ENCODE results near the gene EXOC1. TPM values are rescaled to one million over a fixed set of nuclear protein-coding genes. Genes with fewer than 3 reads are reported as not detected.
A peak's percentile ranks its signal among the peaks of the same experiment; 100 is the strongest.

EXOC1 gene
- total and polyA plus RNA-seq, 9 of the 15 experiments (the other 6 are each of a cell fraction or from before 2014, with no cell fraction given): 16.0 to 45.5 (median 26.2) TPM

DNA sequence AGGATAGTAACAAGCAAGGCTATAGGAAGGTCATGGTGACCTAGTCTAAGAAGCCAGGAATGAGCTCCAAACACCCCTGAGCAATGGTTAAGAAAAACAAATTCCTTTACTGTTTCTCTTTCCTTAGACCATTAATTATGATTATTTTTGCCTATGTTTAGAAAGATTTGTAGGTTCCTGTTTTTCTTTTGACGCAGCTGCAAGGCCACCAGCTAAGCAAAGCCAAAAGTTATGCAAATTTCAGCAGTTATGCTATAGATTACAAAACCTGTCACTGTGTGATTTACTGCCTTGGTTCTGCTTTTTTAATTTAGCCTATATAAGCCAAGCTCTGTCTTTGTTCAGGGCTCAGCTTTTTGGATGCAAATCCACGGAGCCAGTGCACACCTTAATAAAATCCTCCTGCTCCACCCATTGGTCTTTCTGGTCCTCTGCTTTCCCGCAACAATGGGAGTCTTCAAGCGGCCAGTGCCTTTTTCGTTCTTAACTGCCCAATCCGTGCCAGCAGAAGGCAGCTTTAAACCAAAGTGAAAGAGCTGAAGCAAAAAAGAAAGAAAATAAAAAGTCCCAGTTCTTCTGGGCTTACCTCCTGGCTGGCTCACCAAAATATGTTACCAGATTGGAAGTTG lies 93.9 kb downstream of the EXOC1 start (continued):
- TF ChIP-seq ZBTB26 (CRISPR knock-in tag; IDR thresholded peaks at IDR 0.05) (no peak), BCOR (IDR thresholded peaks at IDR 0.05) (no peak), HMGXB4 (CRISPR knock-in tag; IDR thresholded peaks at IDR 0.05) (no peak), JUNB (CRISPR knock-in tag; conservative IDR thresholded peaks at IDR 0.05) (no peak), CEBPB (tag; IDR thresholded peaks at IDR 0.05) (peak; percentile 28; the same call in 1 of the 2 replicates), CBX2 (IDR thresholded peaks at IDR 0.05; ENCODE audit: insufficient read depth, low read length, poor library complexity, severe bottlenecking) (no peak), BRD9 (IDR thresholded peaks at IDR 0.05; ENCODE audit: low read depth, partially characterized antibody) (no peak), KAT7 (CRISPR knock-in tag; IDR thresholded peaks at IDR 0.05; ENCODE audit: borderline replicate concordance) (no peak), ZNF212 (CRISPR knock-in tag; IDR thresholded peaks at IDR 0.05) (no peak), POLR2G (IDR thresholded peaks at IDR 0.05; ENCODE audit: low read depth, low read length) (no peak), ZNF165 (CRISPR knock-in tag; IDR thresholded peaks at IDR 0.05; ENCODE audit: borderline replicate concordance) (no peak), TCF7L2 (IDR thresholded peaks at IDR 0.05; ENCODE audit: low read depth, low read length) (0 out of 2 replicates have a peak, but pooled peaks have one; percentile 8), DDX20 (tag; IDR thresholded peaks at IDR 0.05; ENCODE audit: low read depth) (no peak), TRIM28 (IDR thresholded peaks at IDR 0.05) (no peak), IFI16 (CRISPR knock-in tag; IDR thresholded peaks at IDR 0.05) (no peak), GATA2 (CRISPR knock-in tag; IDR thresholded peaks at IDR 0.05) (no peak), ELF1 (tag; IDR thresholded peaks at IDR 0.05) (no peak), ZFP91 (CRISPR knock-in tag; IDR thresholded peaks at IDR 0.05) (no peak)
- TF ChIP-seq, protein P1, sequence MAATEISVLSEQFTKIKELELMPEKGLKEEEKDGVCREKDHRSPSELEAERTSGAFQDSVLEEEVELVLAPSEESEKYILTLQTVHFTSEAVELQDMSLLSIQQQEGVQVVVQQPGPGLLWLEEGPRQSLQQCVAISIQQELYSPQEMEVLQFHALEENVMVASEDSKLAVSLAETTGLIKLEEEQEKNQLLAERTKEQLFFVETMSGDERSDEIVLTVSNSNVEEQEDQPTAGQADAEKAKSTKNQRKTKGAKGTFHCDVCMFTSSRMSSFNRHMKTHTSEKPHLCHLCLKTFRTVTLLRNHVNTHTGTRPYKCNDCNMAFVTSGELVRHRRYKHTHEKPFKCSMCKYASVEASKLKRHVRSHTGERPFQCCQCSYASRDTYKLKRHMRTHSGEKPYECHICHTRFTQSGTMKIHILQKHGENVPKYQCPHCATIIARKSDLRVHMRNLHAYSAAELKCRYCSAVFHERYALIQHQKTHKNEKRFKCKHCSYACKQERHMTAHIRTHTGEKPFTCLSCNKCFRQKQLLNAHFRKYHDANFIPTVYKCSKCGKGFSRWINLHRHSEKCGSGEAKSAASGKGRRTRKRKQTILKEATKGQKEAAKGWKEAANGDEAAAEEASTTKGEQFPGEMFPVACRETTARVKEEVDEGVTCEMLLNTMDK (IDR thresholded peaks at IDR 0.05; ENCODE audit: borderline replicate concordance, insufficient read depth, low read depth, low read length, poor library complexity, severe bottlenecking): no peak
- TF ChIP-seq, protein P2, sequence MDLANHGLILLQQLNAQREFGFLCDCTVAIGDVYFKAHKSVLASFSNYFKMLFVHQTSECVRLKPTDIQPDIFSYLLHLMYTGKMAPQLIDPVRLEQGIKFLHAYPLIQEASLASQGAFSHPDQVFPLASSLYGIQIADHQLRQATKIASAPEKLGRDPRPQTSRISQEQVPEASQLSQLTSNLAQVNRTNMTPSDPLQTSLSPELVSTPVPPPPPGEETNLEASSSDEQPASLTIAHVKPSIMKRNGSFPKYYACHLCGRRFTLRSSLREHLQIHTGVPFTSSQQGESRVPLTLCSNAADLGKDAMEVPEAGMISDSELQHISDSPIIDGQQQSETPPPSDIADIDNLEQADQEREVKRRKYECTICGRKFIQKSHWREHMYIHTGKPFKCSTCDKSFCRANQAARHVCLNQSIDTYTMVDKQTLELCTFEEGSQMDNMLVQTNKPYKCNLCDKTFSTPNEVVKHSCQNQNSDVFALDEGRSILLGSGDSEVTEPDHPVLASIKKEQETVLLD (IDR thresholded peaks at IDR 0.05): no peak

Measured in K562 (cell line).